Prostate gland (tissue), 2 donors: Measurements from ENCODE around the gene KLHL5. TPM values are rescaled to one million over a fixed set of nuclear protein-coding genes. Genes with fewer than 3 reads are reported as not detected.

ENCODE experiments used
- DNase-seq: peaks from one replicate; pipeline ENCODE4 v3.0.0-alpha.2; 2019; ENCODE audit warnings: low spot score
- H3K27ac ChIP-seq, 2 donors: fragments of 200-600 bp; sonication (generic); 2 replicates each; pipeline ENCODE4 v1.5.1; 2017 to 2019
- H3K27me3 ChIP-seq: fragments of 200-600 bp; sonication (generic); replicated peaks from 2 replicates; pipeline ENCODE4 v1.5.1; 2019; ENCODE audit not compliant: insufficient read depth
- H3K36me3 ChIP-seq, 2 donors: fragments of 200-600 bp; sonication (generic); 1 replicate in 1 of 2; 2 replicates in 1 of 2; pipeline versions ENCODE4 v1.5.1 to v1.8.1; 2017 to 2019
- H3K4me1 ChIP-seq: fragments of 200-600 bp; sonication (generic); replicated peaks from 2 replicates; pipeline ENCODE4 v1.5.1; 2019
- H3K4me3 ChIP-seq, 2 donors: fragments of 200-600 bp; sonication (generic); 2 replicates each; pipeline ENCODE4 v1.5.1; 2017 to 2019
- H3K9me3 ChIP-seq: fragments of 200-600 bp; sonication (generic); 2 replicates; pipeline ENCODE4 v1.5.1; 2017
- POLR2A ChIP-seq: fragments of 450-650 bp; IDR thresholded peaks from one replicate; pipeline ENCODE4 v1.6.1; 2016; ENCODE audit warnings: antibody characterized with exemption, mild to moderate bottlenecking
- POLR2AphosphoS5 ChIP-seq: sonication (generic); formaldehyde crosslinking; IDR thresholded peaks from one replicate; pipeline ENCODE4 v1.6.1; 2017; ENCODE audit warnings: antibody characterized with exemption
- WGBS: methylation state at CpG from one replicate; pipeline ENCODE4 v1.1.5; 2018; 5-methylcytosine and 5-hydroxymethylcytosine counted together
- intact Hi-C: fragments of 100-400 bp; cut with DNase I; formaldehyde crosslinking; loops from one replicate; pipeline ENCODE4 v1.14.2; 2022
- total RNA-seq, 2 donors: library from RNA; depleted of rRNA; stranded (reverse); fragments of >200 nt; gene quantifications; one replicate each; pipeline ENCODE4 v1.1.0, GENCODE V29; 2016
- TF ChIP-seq, protein P1 (sequence below), 4 experiments: fragments of 200-600 bp in 2 of 4; fragments of 450-650 bp in 2 of 4; sonication (generic) in 2 of 4; IDR thresholded peaks; 1 replicate in 3 of 4; 2 replicates in 1 of 4; pipeline ENCODE4 v1.5.1; 2016 to 2019; ENCODE audit warnings: antibody characterized with exemption in 4 of 4, mild to moderate bottlenecking in 2 of 4, moderate library complexity in 2 of 4

KLHL5 gene
- total RNA-seq, 2 donors from 2014 or later = 19.8 to 26.1 TPM

DNA sequence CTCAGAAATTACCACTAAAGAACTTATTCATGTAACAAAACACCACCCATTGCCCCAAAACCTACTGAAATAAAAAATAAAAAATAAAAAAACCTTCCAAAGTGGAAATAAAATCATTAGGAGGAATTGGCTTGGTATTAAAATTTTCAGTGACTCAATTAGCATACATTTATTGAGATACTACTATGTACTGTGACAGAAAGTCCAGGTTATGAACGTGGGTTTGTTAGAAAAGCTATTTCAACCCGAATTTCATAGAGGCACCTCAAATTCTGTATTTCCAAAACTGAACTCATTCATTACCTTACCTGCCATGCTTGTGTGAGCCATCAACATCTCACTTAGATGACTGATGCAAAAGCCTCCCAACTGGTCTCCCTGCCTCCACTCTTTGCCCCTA is 16.8 kb downstream of the KLHL5 start:
- H3K4me1 ChIP-seq = no peaks in the 10 kb centered on the region
- H3K36me3 ChIP-seq = no peaks in the 10 kb centered on the region
- 94% methylated on average over 2 of the region's 2 CpGs for WGBS
- TF ChIP-seq POLR2AphosphoS5 (no peak), POLR2A (no peak)
- TF ChIP-seq, protein P1, sequence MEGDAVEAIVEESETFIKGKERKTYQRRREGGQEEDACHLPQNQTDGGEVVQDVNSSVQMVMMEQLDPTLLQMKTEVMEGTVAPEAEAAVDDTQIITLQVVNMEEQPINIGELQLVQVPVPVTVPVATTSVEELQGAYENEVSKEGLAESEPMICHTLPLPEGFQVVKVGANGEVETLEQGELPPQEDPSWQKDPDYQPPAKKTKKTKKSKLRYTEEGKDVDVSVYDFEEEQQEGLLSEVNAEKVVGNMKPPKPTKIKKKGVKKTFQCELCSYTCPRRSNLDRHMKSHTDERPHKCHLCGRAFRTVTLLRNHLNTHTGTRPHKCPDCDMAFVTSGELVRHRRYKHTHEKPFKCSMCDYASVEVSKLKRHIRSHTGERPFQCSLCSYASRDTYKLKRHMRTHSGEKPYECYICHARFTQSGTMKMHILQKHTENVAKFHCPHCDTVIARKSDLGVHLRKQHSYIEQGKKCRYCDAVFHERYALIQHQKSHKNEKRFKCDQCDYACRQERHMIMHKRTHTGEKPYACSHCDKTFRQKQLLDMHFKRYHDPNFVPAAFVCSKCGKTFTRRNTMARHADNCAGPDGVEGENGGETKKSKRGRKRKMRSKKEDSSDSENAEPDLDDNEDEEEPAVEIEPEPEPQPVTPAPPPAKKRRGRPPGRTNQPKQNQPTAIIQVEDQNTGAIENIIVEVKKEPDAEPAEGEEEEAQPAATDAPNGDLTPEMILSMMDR (IDR thresholded peaks at IDR 0.05) = no peak
- H3K4me3 ChIP-seq = no peak overlapping the region
- no peak overlapping the region for H3K27ac ChIP-seq
- intact Hi-C loops = no loop called here
- H3K27me3 ChIP-seq = no peaks in the 10 kb centered on the region
- no peaks in the 10 kb centered on the region for H3K9me3 ChIP-seq
- DNase-seq = no peak

DNA sequence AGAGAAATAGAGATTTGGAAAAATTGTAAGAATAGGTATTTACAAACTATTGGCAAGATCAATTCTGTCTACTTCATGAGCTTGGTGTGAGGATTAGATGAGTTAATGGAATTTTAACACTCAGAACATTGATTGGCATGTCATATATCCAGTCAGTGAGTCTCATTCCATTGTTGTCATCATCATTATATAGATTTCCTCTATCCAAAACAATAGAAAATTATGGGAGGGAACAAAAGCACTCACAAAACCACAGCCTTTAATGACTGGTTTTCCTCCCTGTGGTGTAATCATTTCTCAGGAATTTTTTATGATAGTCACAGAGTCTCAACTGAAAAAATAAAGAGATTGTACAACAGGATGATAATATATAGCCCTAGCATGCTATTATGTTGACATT is 21.1 kb downstream of the KLHL5 start:
- no peaks in the 10 kb centered on the region for H3K4me1 ChIP-seq
- H3K9me3 ChIP-seq = no peaks in the 10 kb centered on the region
- no peak for TF ChIP-seq POLR2AphosphoS5
- TF ChIP-seq, protein P1 (IDR thresholded peaks at IDR 0.05) = no peak
- no peak for TF ChIP-seq POLR2A
- no peaks in the 10 kb centered on the region for H3K27me3 ChIP-seq
- H3K27ac ChIP-seq = no peak overlapping the region
- H3K4me3 ChIP-seq = no peak overlapping the region
- H3K36me3 ChIP-seq = no peaks in the 10 kb centered on the region
- intact Hi-C loops = no loop called here
- DNase-seq = no peak

DNA sequence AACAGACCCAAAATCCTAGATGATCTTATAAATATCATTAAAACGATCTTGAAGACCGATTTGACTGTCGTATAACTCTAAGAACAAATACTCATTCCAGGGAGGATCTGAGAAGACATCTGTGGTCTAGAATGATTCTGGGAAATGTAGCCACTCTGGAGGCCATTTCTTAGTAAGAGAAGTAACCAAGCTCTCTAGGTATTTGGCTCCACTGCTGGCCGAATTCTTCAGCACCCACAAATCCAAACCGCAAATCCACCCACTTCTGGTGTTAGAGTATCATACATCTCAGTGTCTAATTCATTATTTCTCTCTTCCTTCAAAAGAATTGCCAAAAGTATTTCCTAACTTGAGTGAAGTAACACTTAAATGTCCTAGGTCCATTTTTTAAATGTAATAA is 23.9 kb downstream of the KLHL5 start:
- Histone ChIP-seq H3K27me3 (no peaks in the 10 kb centered on the region), H3K9me3 (no peaks in the 10 kb centered on the region), H3K4me1 (no peaks in the 10 kb centered on the region), H3K36me3 (no peaks in the 10 kb centered on the region), H3K27ac (no peak overlapping the region), H3K4me3 (no peak overlapping the region)
- WGBS = 91% methylated on average over 5 of the region's 5 CpGs
- DNase-seq = no peak
- intact Hi-C loops = no loop called here
- TF ChIP-seq, protein P1 (IDR thresholded peaks at IDR 0.05) = no peak
- TF ChIP-seq POLR2AphosphoS5 (no peak), POLR2A (no peak)

DNA sequence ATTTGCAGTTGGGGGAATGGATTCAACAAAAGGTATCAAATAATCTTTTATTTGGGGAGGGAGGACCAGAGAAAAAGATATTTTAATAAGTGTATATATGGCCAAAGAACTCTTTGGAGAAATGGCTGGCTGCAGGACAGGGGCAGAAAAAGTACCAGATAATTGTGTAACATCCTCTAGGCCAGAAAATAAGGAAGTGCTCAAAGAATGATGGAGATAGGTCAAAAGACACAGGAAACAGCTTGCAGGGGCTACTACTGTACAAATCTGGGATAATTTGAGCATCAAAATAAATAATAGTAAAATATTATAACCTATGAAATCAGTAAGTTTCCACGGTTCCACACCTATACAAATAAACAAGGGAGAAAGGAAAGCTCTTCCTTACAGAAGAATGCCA is 34.8 kb downstream of the KLHL5 start:
- DNase-seq = no peak
- H3K27ac ChIP-seq = no peak overlapping the region

DNA sequence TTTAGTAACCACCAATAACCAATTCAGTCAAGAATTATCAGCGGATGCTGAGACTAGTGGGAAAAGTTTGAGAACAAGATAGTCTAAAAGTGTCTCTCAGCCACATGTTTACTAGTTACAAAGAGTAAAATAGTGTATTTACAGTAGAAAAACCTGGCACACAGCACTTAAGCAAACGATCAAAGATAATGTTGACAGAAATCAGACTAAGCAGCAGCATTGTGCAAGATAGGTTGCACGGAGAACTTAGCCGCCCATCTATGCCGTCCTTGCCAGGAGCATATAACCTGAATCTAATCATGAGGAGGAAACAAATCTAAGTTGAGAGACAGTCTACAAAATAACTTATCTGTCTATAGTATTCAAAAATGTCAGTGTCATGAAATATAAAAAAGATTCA is 35.3 kb downstream of the KLHL5 start:
- Histone ChIP-seq H3K9me3 (no peaks in the 10 kb centered on the region), H3K27me3 (no peaks in the 10 kb centered on the region), H3K36me3 (no peaks in the 10 kb centered on the region), H3K27ac (no peak overlapping the region), H3K4me3 (no peak overlapping the region), H3K4me1 (no peaks in the 10 kb centered on the region)
- 61% methylated on average over 5 of the region's 5 CpGs for WGBS
- no peak for DNase-seq
- TF ChIP-seq, protein P1 (IDR thresholded peaks at IDR 0.05) = no peak
- no peak for TF ChIP-seq POLR2A
- no peak for TF ChIP-seq POLR2AphosphoS5
- intact Hi-C loops = no loop called here

More for the DNA sequence above, 34.8 kb downstream of the KLHL5 start:
- Histone ChIP-seq H3K36me3 (no peaks in the 10 kb centered on the region), H3K27me3 (no peaks in the 10 kb centered on the region), H3K9me3 (no peaks in the 10 kb centered on the region), H3K4me3 (no peak overlapping the region), H3K4me1 (no peaks in the 10 kb centered on the region)
- TF ChIP-seq, protein P1 (IDR thresholded peaks at IDR 0.05) = no peak
- no peak for TF ChIP-seq POLR2A
- TF ChIP-seq POLR2AphosphoS5 = no peak
- WGBS = 75% methylated on average over 1 of the region's 1 CpG
- intact Hi-C loops = no loop called here
